Osteocyte (in vitro differentiated cells): ENCODE data around the gene PRR30. TPM values are rescaled to one million over a fixed set of nuclear protein-coding genes. Genes with fewer than 3 reads are reported as not detected.
"Not testable (repeated sequence)": the region's sequence is repeated elsewhere in the genome, so short reads cannot be mapped to it uniquely, and the experiment has no call there.

Experiments
- DNase-seq: peaks from one replicate; pipeline ENCODE4 v3.0.0; 2021; ENCODE audit warnings: mixed read lengths; ENCODE audit not compliant: unreplicated experiment; ENCODE audit errors: extremely low spot score
- H3K27ac Mint-ChIP-seq: one replicate; pipeline ENCODE4 v1.8.0; 2021; ENCODE audit warnings: mild to moderate bottlenecking, mixed read lengths; ENCODE audit not compliant: unreplicated experiment
- H3K27me3 Mint-ChIP-seq: one replicate; pipeline ENCODE4 v1.8.0; 2021; ENCODE audit warnings: mixed read lengths; ENCODE audit not compliant: unreplicated experiment
- H3K36me3 Mint-ChIP-seq: one replicate; pipeline ENCODE4 v1.8.0; 2021; ENCODE audit warnings: mixed read lengths; ENCODE audit not compliant: unreplicated experiment
- H3K4me1 Mint-ChIP-seq: one replicate; pipeline ENCODE4 v1.8.0; 2021; ENCODE audit warnings: mixed read lengths; ENCODE audit not compliant: unreplicated experiment
- H3K4me3 Mint-ChIP-seq: one replicate; pipeline ENCODE4 v1.8.0; 2021; ENCODE audit warnings: mild to moderate bottlenecking, moderate library complexity, mixed read lengths; ENCODE audit not compliant: unreplicated experiment
- H3K9me3 Mint-ChIP-seq: one replicate; pipeline ENCODE4 v1.8.0; 2021; ENCODE audit warnings: mixed read lengths; ENCODE audit not compliant: unreplicated experiment
- total RNA-seq: library from RNA; stranded (reverse); gene quantifications from 2 replicates; pipeline ENCODE4 v1.2.1, GENCODE V29; 2021
- TF ChIP-seq, protein P1 (sequence below): fragments of 200-600 bp; sonication (generic); IDR thresholded peaks from 2 replicates; pipeline ENCODE4 v1.5.0; 2021; ENCODE audit warnings: antibody characterized with exemption, mild to moderate bottlenecking, moderate library complexity

The PRR30 gene
- total RNA-seq, 1 donor from 2014 or later: not detected

DNA sequence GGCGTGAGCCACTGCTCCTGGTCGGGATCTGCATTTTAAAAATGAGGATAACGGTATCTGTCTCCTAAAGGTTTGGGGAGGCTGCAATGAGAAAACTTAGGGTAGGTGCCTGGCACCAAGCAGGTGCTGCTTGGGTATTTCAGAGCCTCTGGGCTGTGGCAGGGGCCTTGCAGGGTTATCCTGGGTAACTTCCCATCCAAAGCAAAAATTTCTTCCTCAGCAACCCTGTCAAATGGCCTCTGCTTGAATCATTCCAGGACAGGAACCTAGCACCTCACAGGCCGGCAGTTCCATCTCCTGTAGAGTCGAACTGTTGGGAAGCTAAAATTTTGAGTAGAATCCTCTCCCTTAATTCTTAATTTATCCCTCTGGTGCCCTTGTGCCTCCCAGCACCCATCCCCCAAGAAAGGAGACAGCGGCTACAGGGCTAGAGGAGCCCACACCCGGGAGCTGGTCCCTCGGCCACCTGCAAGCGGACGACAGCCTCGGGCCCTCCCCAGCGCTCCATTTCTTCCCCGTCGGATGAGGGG, 21.1 kb downstream of the PRR30 start:
- peak overlapping the region; percentile 26 for H3K4me3 Mint-ChIP-seq
- no peaks in the 10 kb centered on the region for H3K9me3 Mint-ChIP-seq
- peaks cover 53% of the 10 kb centered on the region for H3K27me3 Mint-ChIP-seq

DNA sequence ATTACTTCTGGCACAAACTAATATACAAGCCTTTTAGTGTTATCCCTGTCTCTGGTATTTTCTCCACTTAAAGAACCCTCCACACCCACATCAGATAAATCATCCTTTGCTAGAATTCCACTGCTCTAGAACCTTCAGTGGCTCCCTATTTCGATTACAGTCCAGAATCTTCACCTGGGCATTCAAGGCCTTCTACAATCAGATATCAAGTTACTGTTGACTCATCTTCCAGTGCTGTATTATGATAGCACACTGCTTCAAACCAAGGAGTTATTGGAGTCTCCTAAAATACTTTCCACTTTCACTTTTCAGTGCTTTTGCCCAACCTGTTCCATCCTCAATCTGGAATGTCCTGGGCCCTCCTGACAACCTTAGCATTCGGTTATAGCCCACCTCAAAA, 23.7 kb downstream of the PRR30 start:
- Mint-ChIP-seq H3K4me1 (peaks cover 8% of the 10 kb centered on the region), H3K4me3 (no peak overlapping the region), H3K27me3 (peaks cover 46% of the 10 kb centered on the region), H3K36me3 (no peaks in the 10 kb centered on the region), H3K27ac (no peak overlapping the region), H3K9me3 (no peaks in the 10 kb centered on the region)
- TF ChIP-seq, protein P1, sequence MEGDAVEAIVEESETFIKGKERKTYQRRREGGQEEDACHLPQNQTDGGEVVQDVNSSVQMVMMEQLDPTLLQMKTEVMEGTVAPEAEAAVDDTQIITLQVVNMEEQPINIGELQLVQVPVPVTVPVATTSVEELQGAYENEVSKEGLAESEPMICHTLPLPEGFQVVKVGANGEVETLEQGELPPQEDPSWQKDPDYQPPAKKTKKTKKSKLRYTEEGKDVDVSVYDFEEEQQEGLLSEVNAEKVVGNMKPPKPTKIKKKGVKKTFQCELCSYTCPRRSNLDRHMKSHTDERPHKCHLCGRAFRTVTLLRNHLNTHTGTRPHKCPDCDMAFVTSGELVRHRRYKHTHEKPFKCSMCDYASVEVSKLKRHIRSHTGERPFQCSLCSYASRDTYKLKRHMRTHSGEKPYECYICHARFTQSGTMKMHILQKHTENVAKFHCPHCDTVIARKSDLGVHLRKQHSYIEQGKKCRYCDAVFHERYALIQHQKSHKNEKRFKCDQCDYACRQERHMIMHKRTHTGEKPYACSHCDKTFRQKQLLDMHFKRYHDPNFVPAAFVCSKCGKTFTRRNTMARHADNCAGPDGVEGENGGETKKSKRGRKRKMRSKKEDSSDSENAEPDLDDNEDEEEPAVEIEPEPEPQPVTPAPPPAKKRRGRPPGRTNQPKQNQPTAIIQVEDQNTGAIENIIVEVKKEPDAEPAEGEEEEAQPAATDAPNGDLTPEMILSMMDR: no peak
- no peak for DNase-seq

More for the DNA sequence above, 21.1 kb downstream of the PRR30 start:
- no peak for DNase-seq
- TF ChIP-seq, protein P1: no peak
- Mint-ChIP-seq H3K4me1 (peaks cover 9% of the 10 kb centered on the region), H3K27ac (no peak overlapping the region), H3K36me3 (no peaks in the 10 kb centered on the region)

DNA sequence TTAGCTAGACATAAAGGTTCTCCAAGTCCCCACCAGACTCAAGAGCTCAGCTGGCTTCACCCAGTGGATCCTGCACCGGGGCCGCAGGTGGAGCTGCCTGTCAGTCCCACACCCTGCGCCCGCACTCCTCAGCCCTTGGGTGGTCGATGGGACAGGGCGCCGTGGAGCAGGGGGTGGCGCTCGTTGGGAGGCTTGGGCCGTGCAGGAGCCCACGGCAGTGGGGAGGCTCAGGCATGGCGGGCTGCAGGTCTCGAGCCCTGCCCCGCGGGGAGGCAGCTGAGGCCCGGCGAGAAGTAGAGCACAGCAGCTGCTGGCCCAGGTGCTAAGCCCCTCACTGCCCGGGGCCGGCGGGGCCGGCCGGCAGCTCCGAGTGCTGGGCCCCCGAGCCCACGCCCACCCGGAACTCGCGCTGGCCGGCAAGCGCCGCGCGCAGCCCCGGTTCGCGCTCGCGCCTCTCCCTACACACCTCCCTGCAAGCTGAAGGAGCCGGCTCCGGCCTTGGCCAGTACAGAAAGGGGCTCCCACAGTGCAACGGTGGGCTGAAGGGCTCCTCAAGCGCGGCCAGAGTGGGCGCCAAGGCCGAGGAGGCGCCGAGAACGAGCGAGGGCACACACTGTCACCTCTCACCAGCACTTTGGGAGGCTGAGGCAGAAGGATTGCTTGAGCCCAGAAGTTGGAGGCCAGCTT, 27.7 kb downstream of the PRR30 start:
- peak; percentile 83 for DNase-seq
- H3K4me3 Mint-ChIP-seq, H3K9me3 Mint-ChIP-seq, H3K27ac Mint-ChIP-seq, H3K4me1 Mint-ChIP-seq, H3K36me3 Mint-ChIP-seq: not testable (repeated sequence)
- H3K27me3 Mint-ChIP-seq: peaks cover 37% of the 10 kb centered on the region

DNA sequence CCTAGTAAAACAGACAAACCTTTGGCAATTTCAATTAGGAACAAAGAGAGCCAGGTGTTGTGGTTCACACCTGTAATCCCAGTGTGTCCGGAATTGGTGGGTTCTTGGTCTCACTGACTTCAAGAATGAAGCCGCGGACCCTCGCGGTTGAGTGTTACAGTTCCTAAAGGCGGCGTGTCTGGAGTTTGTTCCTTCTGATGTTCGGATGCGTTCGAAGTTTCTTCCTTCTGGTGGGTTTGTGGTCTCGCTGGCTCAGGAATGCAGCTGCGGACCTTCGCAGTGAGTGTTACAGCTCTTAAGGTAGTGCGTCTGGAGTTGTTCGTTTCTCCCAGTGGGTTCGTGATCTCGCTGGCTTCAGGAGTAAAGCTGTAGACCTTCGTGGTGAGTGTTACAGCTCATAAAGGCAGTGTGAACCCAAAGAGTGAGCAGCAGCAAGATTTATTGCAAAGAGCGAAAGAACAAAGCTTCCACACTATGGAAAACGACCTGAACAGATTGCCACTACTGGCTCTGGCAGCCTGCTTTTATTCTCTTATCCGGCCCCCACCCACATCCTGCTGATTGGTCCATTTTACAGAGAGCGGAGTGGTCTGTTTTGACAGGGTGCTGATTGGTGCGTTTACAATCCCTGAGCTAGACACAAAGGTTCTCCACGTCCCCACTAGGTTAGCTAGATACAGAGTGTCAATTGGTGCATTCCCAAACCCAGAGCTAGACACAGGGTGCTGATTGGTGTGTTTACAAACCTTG, 28.4 kb downstream of the PRR30 start:
- H3K36me3 Mint-ChIP-seq, H3K4me1 Mint-ChIP-seq, H3K9me3 Mint-ChIP-seq, H3K4me3 Mint-ChIP-seq, DNase-seq, H3K27ac Mint-ChIP-seq: not testable (repeated sequence)
- peaks cover 37% of the 10 kb centered on the region for H3K27me3 Mint-ChIP-seq

DNA sequence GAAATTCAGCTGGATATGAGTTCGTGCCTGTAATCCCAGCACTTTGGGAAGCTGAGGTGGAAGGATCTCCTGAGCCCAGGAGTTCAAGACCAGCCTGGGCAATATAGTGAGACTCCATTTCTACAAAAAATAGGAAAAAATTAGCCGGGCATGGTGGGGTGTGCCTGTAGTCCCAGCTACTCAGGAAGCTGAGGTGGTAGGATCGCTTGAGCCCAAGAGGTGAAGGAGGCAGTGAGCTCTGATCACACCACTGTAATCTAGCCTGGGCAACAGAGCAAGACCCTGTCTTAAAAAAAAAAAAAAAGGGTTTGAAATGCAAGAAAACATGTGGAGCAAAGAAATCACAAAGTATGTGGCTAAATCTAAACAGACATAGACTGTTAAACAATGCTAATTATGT, 30.1 kb downstream of the PRR30 start:
- Mint-ChIP-seq H3K4me3 (no peak overlapping the region), H3K4me1 (peaks cover 2% of the 10 kb centered on the region), H3K9me3 (no peaks in the 10 kb centered on the region), H3K27ac (no peak overlapping the region), H3K27me3 (peaks cover 31% of the 10 kb centered on the region), H3K36me3 (no peaks in the 10 kb centered on the region)
- no peak for DNase-seq
- TF ChIP-seq, protein P1: no peak

DNA sequence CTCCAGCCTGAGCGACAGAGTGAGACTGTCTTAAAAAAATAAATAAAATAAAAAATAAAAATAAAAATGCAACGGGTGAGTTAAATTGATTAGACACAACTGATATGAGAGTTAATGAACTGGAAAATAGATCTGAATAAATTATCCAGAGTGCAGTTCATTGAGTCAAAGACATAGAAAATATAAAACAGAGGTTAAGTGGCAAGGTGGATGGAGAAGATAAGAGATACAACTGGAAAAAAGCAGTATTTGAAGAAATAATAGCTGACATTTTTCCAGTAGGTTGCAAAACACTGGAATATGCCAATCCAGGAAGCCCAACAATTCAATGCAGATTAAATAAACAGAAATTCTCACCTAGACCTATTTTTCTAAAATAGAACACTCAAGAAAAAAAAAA, 31.0 kb downstream of the PRR30 start:
- Mint-ChIP-seq H3K27me3 (peaks cover 31% of the 10 kb centered on the region), H3K27ac (no peak overlapping the region), H3K4me3 (no peak overlapping the region), H3K36me3 (no peaks in the 10 kb centered on the region), H3K4me1 (peaks cover 2% of the 10 kb centered on the region), H3K9me3 (no peaks in the 10 kb centered on the region)
- TF ChIP-seq, protein P1: no peak
- DNase-seq: no peak
